Neural crest cell (in vitro differentiated cells): ENCODE results near the gene LY9. TPM values are rescaled to one million over a fixed set of nuclear protein-coding genes. Genes with fewer than 3 reads are reported as not detected.
"Not testable (repeated sequence)": the region's sequence is repeated elsewhere in the genome, so short reads cannot be mapped to it uniquely, and the experiment has no call there.

ENCODE experiments used
- DNase-seq: peaks from one replicate; pipeline ENCODE4 v3.0.0; 2021; ENCODE audit warnings: low read depth, mixed read lengths, low spot score
- H3K27ac Mint-ChIP-seq: one replicate; pipeline ENCODE4 v1.8.0; 2021; ENCODE audit warnings: mild to moderate bottlenecking, mixed read lengths; ENCODE audit not compliant: unreplicated experiment
- H3K27me3 Mint-ChIP-seq: 2 replicates; pipeline ENCODE4 v1.8.0; 2021; ENCODE audit warnings: low read depth, mild to moderate bottlenecking, mixed read lengths
- H3K36me3 Mint-ChIP-seq: 2 replicates; pipeline ENCODE4 v1.8.0; 2021; ENCODE audit warnings: low read depth, mild to moderate bottlenecking, mixed read lengths
- H3K4me1 Mint-ChIP-seq: 2 replicates; pipeline ENCODE4 v1.8.0; 2021; ENCODE audit warnings: mixed read lengths
- H3K4me3 Mint-ChIP-seq: one replicate; pipeline ENCODE4 v1.8.0; 2021; ENCODE audit warnings: mild to moderate bottlenecking, mixed read lengths
- H3K9me3 Mint-ChIP-seq: 2 replicates; pipeline ENCODE4 v1.8.0; 2021; ENCODE audit warnings: mixed read lengths
- total RNA-seq: library from RNA; stranded (reverse); gene quantifications from 2 replicates; pipeline ENCODE4 v1.2.1, GENCODE V29; 2021
- TF ChIP-seq, protein P1 (sequence below): fragments of 200-600 bp; sonication (generic); conservative IDR thresholded peaks from 2 replicates; pipeline ENCODE4 v1.5.0; 2021; ENCODE audit warnings: antibody characterized with exemption, mild to moderate bottlenecking

Gene LY9
- total RNA-seq, 1 donor from 2014 or later: not detected

GRCh38 chr1:160866001-160866694 is 70.2 kb downstream of the LY9 start:
- DNase-seq: no peak
- Mint-ChIP-seq H3K27me3 (peaks cover 7% of the 10 kb centered on the region), H3K4me1 (peaks cover 2% of the 10 kb centered on the region), H3K36me3 (no peaks in the 10 kb centered on the region), H3K9me3 (no peaks in the 10 kb centered on the region), H3K27ac (no peak overlapping the region), H3K4me3 (no peak overlapping the region)
- TF ChIP-seq, protein P1, sequence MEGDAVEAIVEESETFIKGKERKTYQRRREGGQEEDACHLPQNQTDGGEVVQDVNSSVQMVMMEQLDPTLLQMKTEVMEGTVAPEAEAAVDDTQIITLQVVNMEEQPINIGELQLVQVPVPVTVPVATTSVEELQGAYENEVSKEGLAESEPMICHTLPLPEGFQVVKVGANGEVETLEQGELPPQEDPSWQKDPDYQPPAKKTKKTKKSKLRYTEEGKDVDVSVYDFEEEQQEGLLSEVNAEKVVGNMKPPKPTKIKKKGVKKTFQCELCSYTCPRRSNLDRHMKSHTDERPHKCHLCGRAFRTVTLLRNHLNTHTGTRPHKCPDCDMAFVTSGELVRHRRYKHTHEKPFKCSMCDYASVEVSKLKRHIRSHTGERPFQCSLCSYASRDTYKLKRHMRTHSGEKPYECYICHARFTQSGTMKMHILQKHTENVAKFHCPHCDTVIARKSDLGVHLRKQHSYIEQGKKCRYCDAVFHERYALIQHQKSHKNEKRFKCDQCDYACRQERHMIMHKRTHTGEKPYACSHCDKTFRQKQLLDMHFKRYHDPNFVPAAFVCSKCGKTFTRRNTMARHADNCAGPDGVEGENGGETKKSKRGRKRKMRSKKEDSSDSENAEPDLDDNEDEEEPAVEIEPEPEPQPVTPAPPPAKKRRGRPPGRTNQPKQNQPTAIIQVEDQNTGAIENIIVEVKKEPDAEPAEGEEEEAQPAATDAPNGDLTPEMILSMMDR: no peak

DNA sequence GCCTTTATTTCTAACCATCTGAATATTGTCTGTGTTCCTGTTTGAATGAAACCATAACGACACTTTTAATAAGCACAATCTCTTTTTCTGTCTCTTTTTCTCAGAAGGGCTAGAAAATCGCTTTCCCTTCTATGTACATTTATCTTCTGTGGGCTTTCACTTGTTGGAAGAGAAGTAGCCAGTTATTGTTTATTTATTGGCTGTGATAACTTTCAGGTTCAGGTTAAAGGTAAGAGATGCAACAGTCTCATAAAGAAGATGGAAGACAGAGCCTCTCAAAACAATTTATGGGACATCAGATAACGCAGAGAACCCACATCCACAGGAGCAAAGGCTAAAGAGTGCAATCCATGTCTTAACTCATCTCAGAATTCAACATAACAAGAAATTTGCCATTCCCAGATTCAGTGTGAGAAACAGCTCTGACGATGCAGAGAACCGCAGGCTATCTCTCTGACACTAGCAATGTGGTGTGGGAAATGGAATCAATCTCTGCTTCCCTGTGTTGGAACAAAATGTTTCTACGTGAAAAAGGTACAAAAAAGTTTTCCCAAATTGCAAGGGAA is 70.8 kb downstream of the LY9 start:
- no peak overlapping the region for H3K27ac Mint-ChIP-seq
- H3K4me3 Mint-ChIP-seq: no peak overlapping the region
- H3K9me3 Mint-ChIP-seq: no peaks in the 10 kb centered on the region
- DNase-seq: no peak
- no peaks in the 10 kb centered on the region for H3K4me1 Mint-ChIP-seq
- peaks cover 14% of the 10 kb centered on the region for H3K27me3 Mint-ChIP-seq
- TF ChIP-seq, protein P1: no peak
- H3K36me3 Mint-ChIP-seq: no peaks in the 10 kb centered on the region

DNA sequence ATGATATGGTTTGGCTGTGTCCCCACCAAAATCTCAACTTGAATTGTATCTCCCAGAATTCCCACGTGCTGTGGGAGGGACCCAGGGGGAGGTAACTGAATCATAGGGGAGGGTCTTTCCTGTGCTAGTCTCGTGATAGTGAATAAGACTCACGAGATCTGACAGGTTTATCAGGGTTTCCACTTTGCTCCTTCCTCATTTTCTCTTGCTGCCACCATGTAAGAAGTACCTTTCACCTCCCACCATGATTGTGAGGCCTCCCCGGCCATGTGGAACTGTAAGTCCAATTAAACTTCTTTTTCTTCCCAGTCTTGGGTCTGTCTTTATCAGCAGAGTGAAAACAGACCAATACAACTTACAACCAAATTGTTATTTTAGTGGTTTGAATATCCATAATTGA is 71.7 kb downstream of the LY9 start:
- not testable (repeated sequence) for H3K9me3 Mint-ChIP-seq, H3K4me1 Mint-ChIP-seq, H3K4me3 Mint-ChIP-seq, H3K27ac Mint-ChIP-seq, H3K36me3 Mint-ChIP-seq, DNase-seq
- peaks cover 17% of the 10 kb centered on the region for H3K27me3 Mint-ChIP-seq

DNA sequence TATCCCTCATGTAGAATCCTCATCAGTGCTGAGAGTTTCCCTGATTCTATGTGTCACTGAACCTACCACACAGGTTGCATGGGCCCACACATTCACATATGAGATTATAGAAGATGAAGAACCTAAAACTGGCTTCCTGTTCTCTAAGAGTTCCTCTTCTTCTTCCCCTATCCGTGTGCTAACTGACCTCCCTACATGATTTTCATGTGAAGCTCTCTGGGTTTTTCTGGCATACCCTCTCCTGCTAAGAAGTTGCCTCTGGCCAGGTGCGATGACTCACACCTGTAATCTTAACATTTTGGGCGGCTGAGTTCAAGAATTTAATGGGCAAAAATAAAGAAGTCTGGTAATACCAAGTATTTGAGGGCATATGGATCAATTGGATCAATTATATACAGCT is 72.2 kb downstream of the LY9 start:
- Mint-ChIP-seq H3K27ac (no peak overlapping the region), H3K27me3 (peaks cover 17% of the 10 kb centered on the region), H3K9me3 (no peaks in the 10 kb centered on the region), H3K4me1 (no peaks in the 10 kb centered on the region), H3K4me3 (no peak overlapping the region), H3K36me3 (no peaks in the 10 kb centered on the region)
- TF ChIP-seq, protein P1: no peak
- no peak for DNase-seq

GRCh38 chr1:160874935-160875334 is 79.0 kb downstream of the LY9 start:
- no peak for DNase-seq
- Mint-ChIP-seq H3K27ac (no peak overlapping the region), H3K9me3 (peaks cover 3% of the 10 kb centered on the region), H3K4me3 (no peak overlapping the region), H3K36me3 (no peaks in the 10 kb centered on the region), H3K4me1 (no peaks in the 10 kb centered on the region), H3K27me3 (peaks cover 30% of the 10 kb centered on the region)
- TF ChIP-seq, protein P1: no peak

DNA sequence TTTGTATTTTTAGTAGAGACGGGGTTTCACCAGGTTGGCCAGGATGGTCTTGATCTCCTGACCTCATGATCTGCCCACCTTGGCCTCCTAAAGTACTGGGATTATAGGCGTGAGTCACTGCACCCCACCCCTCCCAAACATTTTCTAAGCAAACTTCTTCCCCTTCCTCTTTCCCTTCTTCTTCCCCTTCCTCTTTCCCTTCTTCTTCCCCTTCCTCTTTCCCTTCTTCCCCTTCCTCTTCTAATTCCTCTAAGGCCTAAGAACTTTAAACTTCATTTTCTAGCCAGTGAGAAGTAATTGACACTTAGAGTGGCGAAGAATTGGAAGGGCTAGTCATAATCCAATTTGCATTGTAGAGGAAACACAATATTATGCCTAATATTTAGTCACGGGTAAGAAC is 79.6 kb downstream of the LY9 start:
- not testable (repeated sequence) for H3K36me3 Mint-ChIP-seq, H3K27ac Mint-ChIP-seq, H3K4me3 Mint-ChIP-seq, DNase-seq, H3K4me1 Mint-ChIP-seq, H3K9me3 Mint-ChIP-seq
- H3K27me3 Mint-ChIP-seq: peaks cover 27% of the 10 kb centered on the region
